Central memory CD8-positive, alpha-beta T cell (primary cell): ENCODE results near the gene CCDC93.
A peak's percentile ranks its signal among the peaks of the same experiment; 100 is the strongest.

Experiments used
- ATAC-seq: fragments of 150-1000 bp; cut with Tn5 transposase; replicated peaks from 2 replicates; pipeline ENCODE4 v1.10.0; 2022; ENCODE audit warnings: mild to moderate bottlenecking, moderate FRiP score, moderate number of reproducible peaks; ENCODE audit not compliant: poor library complexity, severe bottlenecking; ENCODE audit errors: extremely low read depth
- DNase-seq, 2 donors: peaks; one replicate each; pipeline ENCODE4 v3.0.0; 2021; ENCODE audit warnings: low spot score in 2 of 2
- H3K27ac Mint-ChIP-seq: one replicate; pipeline ENCODE4 v1.8.0; 2022; ENCODE audit warnings: low read depth, mild to moderate bottlenecking, moderate library complexity, mixed read lengths
- H3K27me3 Mint-ChIP-seq: one replicate; pipeline ENCODE4 v1.8.0; 2022; ENCODE audit warnings: mixed read lengths
- H3K36me3 Mint-ChIP-seq: one replicate; pipeline ENCODE4 v1.8.0; 2022; ENCODE audit warnings: mild to moderate bottlenecking, moderate library complexity, mixed read lengths; ENCODE audit not compliant: insufficient read depth
- H3K4me1 Mint-ChIP-seq: one replicate; pipeline ENCODE4 v1.8.0; 2022; ENCODE audit warnings: mixed read lengths
- H3K4me3 Mint-ChIP-seq: one replicate; pipeline ENCODE4 v1.8.0; 2022; ENCODE audit warnings: mild to moderate bottlenecking, moderate library complexity, mixed read lengths
- H3K9me3 Mint-ChIP-seq: one replicate; pipeline ENCODE4 v1.8.0; 2022; ENCODE audit warnings: mixed read lengths

The CCDC93 gene

GRCh38 chr2:117980783-117981676 lies 32.8 kb downstream of the CCDC93 start:
- no peak overlapping the region for H3K4me3 Mint-ChIP-seq
- H3K27ac Mint-ChIP-seq: no peak overlapping the region
- H3K4me1 Mint-ChIP-seq: peaks cover 29% of the 10 kb centered on the region
- H3K36me3 Mint-ChIP-seq: peaks cover 34% of the 10 kb centered on the region
- DNase-seq (no peak), ATAC-seq (no peak)
- H3K27me3 Mint-ChIP-seq: no peaks in the 10 kb centered on the region
- no peaks in the 10 kb centered on the region for H3K9me3 Mint-ChIP-seq

- no peak overlapping the region for H3K27ac Mint-ChIP-seq
- H3K9me3 Mint-ChIP-seq: no peaks in the 10 kb centered on the region
- H3K27me3 Mint-ChIP-seq: no peaks in the 10 kb centered on the region
- no peak for DNase-seq
- peaks cover 29% of the 10 kb centered on the region for H3K4me1 Mint-ChIP-seq
- no peak overlapping the region for H3K4me3 Mint-ChIP-seq
- peaks cover 36% of the 10 kb centered on the region for H3K36me3 Mint-ChIP-seq
- no peak for ATAC-seq
Measured at GRCh38 chr2:117979911-117980701, 33.8 kb downstream of the CCDC93 start.

- Mint-ChIP-seq H3K4me1 (peaks cover 15% of the 10 kb centered on the region), H3K27ac (no peak overlapping the region), H3K4me3 (no peak overlapping the region), H3K36me3 (peaks cover 40% of the 10 kb centered on the region), H3K27me3 (no peaks in the 10 kb centered on the region), H3K9me3 (no peaks in the 10 kb centered on the region)
- no peak for DNase-seq
- no peak for ATAC-seq
Measured at GRCh38 chr2:117977696-117978095, 36.2 kb downstream of the CCDC93 start.

- H3K36me3 Mint-ChIP-seq: peaks cover 44% of the 10 kb centered on the region
- H3K4me1 Mint-ChIP-seq: peaks cover 11% of the 10 kb centered on the region
- no peaks in the 10 kb centered on the region for H3K9me3 Mint-ChIP-seq
- ATAC-seq: no peak
- H3K27me3 Mint-ChIP-seq: no peaks in the 10 kb centered on the region
- no peak overlapping the region for H3K27ac Mint-ChIP-seq
- no peak for DNase-seq
- no peak overlapping the region for H3K4me3 Mint-ChIP-seq
Measured at GRCh38 chr2:117976581-117976980, 37.3 kb downstream of the CCDC93 start.

GRCh38 chr2:117973498-117974082 lies 40.3 kb downstream of the CCDC93 start:
- Mint-ChIP-seq H3K9me3 (no peaks in the 10 kb centered on the region), H3K27ac (no peak overlapping the region), H3K27me3 (no peaks in the 10 kb centered on the region), H3K36me3 (peaks cover 45% of the 10 kb centered on the region), H3K4me1 (no peaks in the 10 kb centered on the region), H3K4me3 (no peak overlapping the region)
- ATAC-seq (no peak), DNase-seq (no peak)

- no peak overlapping the region for H3K4me3 Mint-ChIP-seq
- DNase-seq (no peak), ATAC-seq (no peak)
- no peaks in the 10 kb centered on the region for H3K27me3 Mint-ChIP-seq
- no peak overlapping the region for H3K27ac Mint-ChIP-seq
- peaks cover 44% of the 10 kb centered on the region for H3K36me3 Mint-ChIP-seq
- H3K9me3 Mint-ChIP-seq: no peaks in the 10 kb centered on the region
- no peaks in the 10 kb centered on the region for H3K4me1 Mint-ChIP-seq
Measured at GRCh38 chr2:117972476-117973123, 41.3 kb downstream of the CCDC93 start.

GRCh38 chr2:117968722-117969121 lies 45.1 kb downstream of the CCDC93 start:
- Mint-ChIP-seq H3K36me3 (peaks cover 37% of the 10 kb centered on the region), H3K4me1 (no peaks in the 10 kb centered on the region), H3K4me3 (no peak overlapping the region), H3K9me3 (no peaks in the 10 kb centered on the region), H3K27ac (no peak overlapping the region), H3K27me3 (no peaks in the 10 kb centered on the region)
- ATAC-seq: no peak
- DNase-seq: no peak

GRCh38 chr2:117967977-117968718 lies 45.7 kb downstream of the CCDC93 start:
- ATAC-seq: no peak
- no peaks in the 10 kb centered on the region for H3K27me3 Mint-ChIP-seq

GRCh38 chr2:117963446-117963845 lies 50.4 kb downstream of the CCDC93 start:
- Mint-ChIP-seq H3K27ac (peak overlapping the region; percentile 20), H3K9me3 (no peaks in the 10 kb centered on the region), H3K36me3 (peaks cover 33% of the 10 kb centered on the region), H3K4me1 (peaks cover 7% of the 10 kb centered on the region), H3K27me3 (no peaks in the 10 kb centered on the region), H3K4me3 (no peak overlapping the region)
- ATAC-seq (no peak), DNase-seq (no peak)

More at GRCh38 chr2:117967977-117968718, 45.7 kb downstream of the CCDC93 start:
- Mint-ChIP-seq H3K27ac (no peak overlapping the region), H3K4me1 (peaks cover 4% of the 10 kb centered on the region), H3K36me3 (peaks cover 35% of the 10 kb centered on the region), H3K4me3 (no peak overlapping the region), H3K9me3 (no peaks in the 10 kb centered on the region)
- DNase-seq: no peak

GRCh38 chr2:117961201-117961600 lies 52.7 kb downstream of the CCDC93 start:
- H3K4me3 Mint-ChIP-seq: no peak overlapping the region
- no peak for ATAC-seq

GRCh38 chr2:117960231-117960630 lies 53.6 kb downstream of the CCDC93 start:
- Mint-ChIP-seq H3K36me3 (peaks cover 44% of the 10 kb centered on the region), H3K9me3 (no peaks in the 10 kb centered on the region), H3K4me3 (no peak overlapping the region), H3K27me3 (no peaks in the 10 kb centered on the region), H3K4me1 (peaks cover 7% of the 10 kb centered on the region), H3K27ac (no peak overlapping the region)
- DNase-seq: no peak
- no peak for ATAC-seq

More at GRCh38 chr2:117961201-117961600, 52.7 kb downstream of the CCDC93 start:
- Mint-ChIP-seq H3K27ac (no peak overlapping the region), H3K36me3 (peaks cover 42% of the 10 kb centered on the region), H3K4me1 (peaks cover 7% of the 10 kb centered on the region), H3K27me3 (no peaks in the 10 kb centered on the region), H3K9me3 (no peaks in the 10 kb centered on the region)
- no peak for DNase-seq

- no peaks in the 10 kb centered on the region for H3K9me3 Mint-ChIP-seq
- H3K27ac Mint-ChIP-seq: no peak overlapping the region
- no peak for ATAC-seq
- no peak overlapping the region for H3K4me3 Mint-ChIP-seq
- H3K27me3 Mint-ChIP-seq: no peaks in the 10 kb centered on the region
- DNase-seq: no peak
- H3K4me1 Mint-ChIP-seq: peaks cover 3% of the 10 kb centered on the region
- peaks cover 45% of the 10 kb centered on the region for H3K36me3 Mint-ChIP-seq
Measured at GRCh38 chr2:117958186-117958585, 55.7 kb downstream of the CCDC93 start.
